Activated naive CD4-positive, alpha-beta T cell treated with anti-CD3 and anti-CD28 coated beads for 36 hours (primary cell): Measurements from ENCODE around the gene KCNMA1. TPM values are rescaled to one million over a fixed set of nuclear protein-coding genes. Genes with fewer than 3 reads are reported as not detected.

Experiments
- CTCF ChIA-PET: fragments of 350-600 bp; sonication (Branson Sonifier 250); formaldehyde crosslinking; loops from one replicate; lab custom pipeline; 2021; ENCODE audit warnings: antibody characterized with exemption; lab: Charles Lee
- DNase-seq: peaks from one replicate; pipeline ENCODE4 v3.0.0-alpha.2; 2020
- H3K27ac Mint-ChIP-seq: one replicate; pipeline ENCODE4 v1.8.0; 2021; ENCODE audit warnings: mild to moderate bottlenecking, mixed read lengths
- H3K27me3 Mint-ChIP-seq: one replicate; pipeline ENCODE4 v1.8.0; 2021; ENCODE audit warnings: low read depth, mixed read lengths
- H3K36me3 Mint-ChIP-seq: one replicate; pipeline ENCODE4 v1.8.0; 2021; ENCODE audit warnings: low read depth, mixed read lengths
- H3K4me1 Mint-ChIP-seq: one replicate; pipeline ENCODE4 v1.8.0; 2021; ENCODE audit warnings: low read depth, mixed read lengths
- H3K4me3 Mint-ChIP-seq: one replicate; pipeline ENCODE4 v1.8.0; 2021; ENCODE audit warnings: mild to moderate bottlenecking, moderate library complexity, mixed read lengths
- H3K9me3 Mint-ChIP-seq: one replicate; pipeline ENCODE4 v1.8.0; 2021; ENCODE audit warnings: mixed read lengths
- intact Hi-C: fragments of 100-400 bp; cut with micrococcal nuclease; formaldehyde crosslinking; loops from one replicate; pipeline ENCODE4 v1.15.1; 2023
- total RNA-seq, 2 experiments: library from RNA; stranded (reverse); gene quantifications; one replicate each; pipeline ENCODE4 v1.2.3, GENCODE V29; 2021

The KCNMA1 gene
- total RNA-seq, 2 experiments from 2014 or later: not detected

- no peaks in the 10 kb centered on the region for H3K27me3 Mint-ChIP-seq
- intact Hi-C loops: no loop called here
- H3K4me3 Mint-ChIP-seq: no peak overlapping the region
- H3K27ac Mint-ChIP-seq: no peak overlapping the region
- H3K36me3 Mint-ChIP-seq: no peaks in the 10 kb centered on the region
- DNase-seq: no peak
- CTCF ChIA-PET: no interaction called here
- no peaks in the 10 kb centered on the region for H3K4me1 Mint-ChIP-seq
- H3K9me3 Mint-ChIP-seq: no peaks in the 10 kb centered on the region
Observed at GRCh38 chr10:77553966-77554365, 83.6 kb downstream of the KCNMA1 start.

- no peak overlapping the region for H3K27ac Mint-ChIP-seq
- intact Hi-C loops: no loop called here
- H3K9me3 Mint-ChIP-seq: no peaks in the 10 kb centered on the region
- no peak overlapping the region for H3K4me3 Mint-ChIP-seq
- no peaks in the 10 kb centered on the region for H3K27me3 Mint-ChIP-seq
- no peak for DNase-seq
- no peaks in the 10 kb centered on the region for H3K36me3 Mint-ChIP-seq
- H3K4me1 Mint-ChIP-seq: no peaks in the 10 kb centered on the region
- CTCF ChIA-PET: no interaction called here
Observed at GRCh38 chr10:77553311-77553710, 84.3 kb downstream of the KCNMA1 start.

GRCh38 chr10:77552252-77552651 lies 85.4 kb downstream of the KCNMA1 start:
- H3K27me3 Mint-ChIP-seq: no peaks in the 10 kb centered on the region
- no peaks in the 10 kb centered on the region for H3K4me1 Mint-ChIP-seq
- H3K4me3 Mint-ChIP-seq: no peak overlapping the region
- H3K9me3 Mint-ChIP-seq: no peaks in the 10 kb centered on the region
- CTCF ChIA-PET: interaction anchor here (1.3 kb wide), 1 partner anchor 159 kb away, joined by 3 read pairs; no protein-coding TSS in a partner anchor
- intact Hi-C loops: no loop called here
- DNase-seq: no peak
- H3K36me3 Mint-ChIP-seq: no peaks in the 10 kb centered on the region
- H3K27ac Mint-ChIP-seq: no peak overlapping the region

GRCh38 chr10:77550378-77550777 lies 87.2 kb downstream of the KCNMA1 start:
- intact Hi-C loops: no loop called here
- CTCF ChIA-PET: no interaction called here
- H3K4me3 Mint-ChIP-seq: no peak overlapping the region
- H3K27me3 Mint-ChIP-seq: peaks cover 2% of the 10 kb centered on the region
- no peaks in the 10 kb centered on the region for H3K9me3 Mint-ChIP-seq
- no peaks in the 10 kb centered on the region for H3K36me3 Mint-ChIP-seq
- no peaks in the 10 kb centered on the region for H3K4me1 Mint-ChIP-seq
- no peak for DNase-seq
- no peak overlapping the region for H3K27ac Mint-ChIP-seq

- CTCF ChIA-PET: no interaction called here
- Mint-ChIP-seq H3K4me1 (no peaks in the 10 kb centered on the region), H3K4me3 (no peak overlapping the region), H3K9me3 (peaks cover 2% of the 10 kb centered on the region), H3K36me3 (no peaks in the 10 kb centered on the region), H3K27ac (no peak overlapping the region), H3K27me3 (peaks cover 2% of the 10 kb centered on the region)
- no peak for DNase-seq
- intact Hi-C loops: no loop called here
Observed at GRCh38 chr10:77548671-77549070, 88.9 kb downstream of the KCNMA1 start.

- CTCF ChIA-PET: no interaction called here
- Mint-ChIP-seq H3K4me1 (no peaks in the 10 kb centered on the region), H3K4me3 (no peak overlapping the region), H3K27ac (no peak overlapping the region), H3K9me3 (peaks cover 3% of the 10 kb centered on the region), H3K36me3 (no peaks in the 10 kb centered on the region), H3K27me3 (peaks cover 2% of the 10 kb centered on the region)
- no peak for DNase-seq
- intact Hi-C loops: no loop called here
Observed at GRCh38 chr10:77548157-77548556, 89.5 kb downstream of the KCNMA1 start.

DNA sequence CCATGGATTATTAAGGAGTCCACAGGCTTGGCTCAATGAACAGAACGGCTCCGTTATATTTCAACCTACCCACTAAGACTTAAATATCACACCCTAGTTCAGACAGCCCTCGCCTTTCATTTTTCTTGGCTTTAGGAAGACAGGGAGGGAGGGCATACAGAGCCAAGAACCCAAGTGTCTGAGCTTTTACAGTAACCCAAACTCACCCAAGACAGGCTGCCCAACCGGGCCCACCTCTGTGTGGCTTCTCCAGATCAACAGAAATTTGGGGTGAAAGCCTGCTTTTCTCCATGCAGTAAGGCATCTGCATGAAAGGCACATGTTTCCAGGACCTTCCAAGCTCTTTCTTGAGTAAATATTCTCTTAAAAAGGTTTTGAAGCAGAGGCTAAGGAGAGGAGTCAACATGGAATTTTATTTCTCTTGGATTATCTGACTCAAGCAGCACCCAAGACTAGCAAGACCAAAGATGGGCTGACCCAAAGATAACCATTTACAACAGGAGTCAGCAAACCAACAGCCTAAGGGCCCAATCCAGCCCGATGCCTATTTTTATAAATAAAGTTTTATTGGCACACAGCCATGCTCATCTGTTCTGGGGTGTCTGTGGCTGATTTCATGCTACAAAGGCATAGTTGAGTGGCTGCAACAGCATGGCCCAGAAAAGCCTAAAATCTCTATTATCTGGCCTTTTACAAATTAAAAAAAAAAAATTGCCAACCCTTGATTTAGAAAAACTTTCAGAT lies 90.1 kb downstream of the KCNMA1 start:
- H3K4me1 Mint-ChIP-seq: no peaks in the 10 kb centered on the region
- no peak overlapping the region for H3K4me3 Mint-ChIP-seq
- CTCF ChIA-PET: no interaction called here
- H3K9me3 Mint-ChIP-seq: peaks cover 5% of the 10 kb centered on the region
- intact Hi-C loops: no loop called here
- H3K27ac Mint-ChIP-seq: no peak overlapping the region
- DNase-seq: no peak
- H3K36me3 Mint-ChIP-seq: no peaks in the 10 kb centered on the region
- peaks cover 2% of the 10 kb centered on the region for H3K27me3 Mint-ChIP-seq

DNA sequence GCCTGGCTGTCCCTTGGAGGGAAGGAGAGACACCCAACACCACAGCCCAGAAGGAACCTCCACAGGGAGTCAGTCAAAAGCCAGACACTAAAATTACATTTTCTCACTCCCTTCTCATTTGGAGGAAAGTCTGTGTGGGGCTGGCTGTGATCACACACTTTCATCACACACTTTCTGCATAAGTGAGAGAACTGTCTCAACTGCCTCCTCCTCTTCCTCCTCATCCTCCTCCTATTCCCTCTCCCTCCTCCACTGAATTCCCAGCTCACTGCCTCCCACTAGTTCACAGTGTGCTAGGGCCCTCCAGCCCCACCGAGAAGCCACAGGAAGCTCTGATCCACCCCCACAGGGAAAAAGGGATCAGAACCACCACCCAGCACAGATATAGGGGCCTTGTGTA lies 91.6 kb downstream of the KCNMA1 start:
- Mint-ChIP-seq H3K9me3 (peaks cover 5% of the 10 kb centered on the region), H3K36me3 (no peaks in the 10 kb centered on the region), H3K27ac (no peak overlapping the region), H3K4me1 (no peaks in the 10 kb centered on the region), H3K27me3 (peaks cover 2% of the 10 kb centered on the region), H3K4me3 (no peak overlapping the region)
- no peak for DNase-seq
- intact Hi-C loops: no loop called here
- CTCF ChIA-PET: no interaction called here

- DNase-seq: no peak
- Mint-ChIP-seq H3K27me3 (peaks cover 2% of the 10 kb centered on the region), H3K9me3 (peaks cover 5% of the 10 kb centered on the region), H3K27ac (no peak overlapping the region), H3K36me3 (no peaks in the 10 kb centered on the region), H3K4me3 (no peak overlapping the region), H3K4me1 (no peaks in the 10 kb centered on the region)
- CTCF ChIA-PET: no interaction called here
- intact Hi-C loops: no loop called here
Observed at GRCh38 chr10:77545585-77545984, 92.0 kb downstream of the KCNMA1 start.

- H3K27me3 Mint-ChIP-seq: peaks cover 2% of the 10 kb centered on the region
- peaks cover 5% of the 10 kb centered on the region for H3K9me3 Mint-ChIP-seq
- intact Hi-C loops: no loop called here
- CTCF ChIA-PET: no interaction called here
- H3K4me3 Mint-ChIP-seq: no peak overlapping the region
- DNase-seq: no peak
- H3K36me3 Mint-ChIP-seq: no peaks in the 10 kb centered on the region
- H3K4me1 Mint-ChIP-seq: no peaks in the 10 kb centered on the region
- H3K27ac Mint-ChIP-seq: no peak overlapping the region
Observed at GRCh38 chr10:77544617-77545016, 93.0 kb downstream of the KCNMA1 start.

- CTCF ChIA-PET: no interaction called here
- intact Hi-C loops: no loop called here
- DNase-seq: no peak
- H3K36me3 Mint-ChIP-seq: no peaks in the 10 kb centered on the region
- peaks cover 5% of the 10 kb centered on the region for H3K9me3 Mint-ChIP-seq
- peaks cover 2% of the 10 kb centered on the region for H3K27me3 Mint-ChIP-seq
- no peaks in the 10 kb centered on the region for H3K4me1 Mint-ChIP-seq
- H3K4me3 Mint-ChIP-seq: no peak overlapping the region
- H3K27ac Mint-ChIP-seq: no peak overlapping the region
Observed at GRCh38 chr10:77542710-77543259, 94.8 kb downstream of the KCNMA1 start.

GRCh38 chr10:77541944-77542343 lies 95.7 kb downstream of the KCNMA1 start:
- no peaks in the 10 kb centered on the region for H3K4me1 Mint-ChIP-seq
- peaks cover 2% of the 10 kb centered on the region for H3K27me3 Mint-ChIP-seq
- H3K9me3 Mint-ChIP-seq: peaks cover 5% of the 10 kb centered on the region
- intact Hi-C loops: no loop called here
- no peak overlapping the region for H3K4me3 Mint-ChIP-seq
- no peak overlapping the region for H3K27ac Mint-ChIP-seq
- no peaks in the 10 kb centered on the region for H3K36me3 Mint-ChIP-seq
- no peak for DNase-seq
- CTCF ChIA-PET: no interaction called here

- no peaks in the 10 kb centered on the region for H3K4me1 Mint-ChIP-seq
- no peak for DNase-seq
- H3K36me3 Mint-ChIP-seq: no peaks in the 10 kb centered on the region
- intact Hi-C loops: no loop called here
- CTCF ChIA-PET: no interaction called here
- H3K27me3 Mint-ChIP-seq: peaks cover 2% of the 10 kb centered on the region
- no peak overlapping the region for H3K4me3 Mint-ChIP-seq
- H3K9me3 Mint-ChIP-seq: peaks cover 5% of the 10 kb centered on the region
- H3K27ac Mint-ChIP-seq: no peak overlapping the region
Observed at GRCh38 chr10:77541247-77541646, 96.4 kb downstream of the KCNMA1 start.
